Activated CD4-positive, alpha-beta T cell treated with anti-CD3 and anti-CD28 coated beads, Interleukin-2, amount 50 U/mL, for 16 hours (primary cell): ENCODE results near the gene MTMR6.
"Not testable (repeated sequence)": the region's sequence is repeated elsewhere in the genome, so short reads cannot be mapped to it uniquely, and the experiment has no call there.

Source experiments
- DNase-seq: peaks from one replicate; pipeline ENCODE4 v3.0.0-alpha.2; 2020

The MTMR6 gene

DNA sequence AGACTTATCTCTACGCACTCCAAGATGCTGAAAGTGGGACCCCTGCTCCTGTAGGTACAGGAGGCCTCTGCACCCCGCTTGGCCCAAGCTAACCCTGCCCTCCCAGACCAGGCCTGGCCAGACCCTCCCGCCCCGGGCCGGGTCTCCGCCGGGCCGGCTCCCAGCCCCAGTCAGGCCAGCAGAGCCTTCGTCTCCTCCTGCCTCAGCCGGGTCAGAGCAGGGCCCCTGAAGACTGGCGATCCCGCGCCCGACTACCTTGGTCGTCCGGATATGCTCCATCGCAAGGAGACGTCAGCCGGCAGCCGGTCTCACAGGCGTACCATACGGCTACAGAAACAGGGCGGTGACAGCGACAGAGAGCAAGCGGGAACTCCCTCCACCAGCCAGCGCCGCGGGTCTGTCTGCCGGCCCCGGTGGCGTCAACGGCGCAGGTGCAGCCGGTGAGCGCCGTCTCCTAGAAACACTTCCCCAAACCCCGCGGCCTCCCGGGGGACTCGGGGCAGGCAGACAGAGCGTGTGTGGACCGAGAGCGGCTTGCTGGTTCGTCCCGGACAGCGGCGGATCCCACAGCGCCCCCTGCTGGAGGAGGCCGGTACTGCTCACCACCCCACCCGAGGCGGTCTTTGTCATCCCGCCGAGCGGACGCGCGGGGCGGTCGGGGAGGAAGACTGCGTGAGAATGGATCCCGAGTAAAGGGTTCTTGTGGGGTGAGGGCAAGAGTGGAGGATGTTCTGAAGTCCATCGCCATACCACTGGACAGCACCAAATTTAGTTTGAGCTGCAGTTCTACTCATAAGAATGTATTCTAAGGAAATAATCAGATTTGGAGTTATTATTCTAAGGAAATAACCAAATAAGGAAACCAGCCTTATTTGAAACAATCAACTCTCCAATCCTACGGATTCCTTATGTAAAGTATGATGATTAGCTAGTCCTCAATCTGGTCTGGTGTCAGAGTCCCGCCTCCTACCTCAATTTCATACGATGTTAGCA lies at the start of gene MTMR6:
Gene MTMR6, minus strand, starts transcription at position 520 of the 993 bp plus-strand sequence. Its CDS starts 241 bp downstream, at position 279.
- peak; percentile 95 for DNase-seq

DNA sequence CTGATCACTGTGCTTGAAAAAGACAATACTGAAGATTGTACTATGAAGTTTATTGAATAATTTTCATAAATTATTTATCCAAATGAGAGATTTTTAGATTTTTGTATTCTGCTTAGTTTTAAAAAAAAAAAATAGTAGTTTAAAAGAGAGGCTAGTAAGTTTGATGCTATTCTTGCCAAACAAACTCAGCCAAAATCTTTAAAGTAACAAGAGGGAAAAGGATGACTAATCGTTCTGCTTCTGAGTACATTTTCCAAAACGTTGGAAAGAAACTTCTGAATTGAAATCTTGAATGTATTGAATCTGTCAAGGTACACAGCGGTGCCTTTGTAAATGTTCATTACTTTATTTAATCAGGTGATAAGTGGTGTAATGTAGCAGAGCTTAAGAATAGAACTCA lies 48.6 kb upstream of the MTMR6 start:
- no peak for DNase-seq

- no peak for DNase-seq
Measured at GRCh38 chr13:25330541-25330940, 43.3 kb upstream of the MTMR6 start.

GRCh38 chr13:25329706-25330105 lies 42.4 kb upstream of the MTMR6 start:
- no peak for DNase-seq

GRCh38 chr13:25324100-25324499 lies 36.8 kb upstream of the MTMR6 start:
- DNase-seq = no peak

- no peak for DNase-seq
Measured at GRCh38 chr13:25319771-25320170, 32.5 kb upstream of the MTMR6 start.

- DNase-seq = not testable (repeated sequence)
Measured at GRCh38 chr13:25318946-25319345, 31.7 kb upstream of the MTMR6 start.

- DNase-seq = no peak
Measured at GRCh38 chr13:25310891-25311290, 23.6 kb upstream of the MTMR6 start.

GRCh38 chr13:25306671-25307464 lies 19.6 kb upstream of the MTMR6 start:
- DNase-seq = no peak

DNA sequence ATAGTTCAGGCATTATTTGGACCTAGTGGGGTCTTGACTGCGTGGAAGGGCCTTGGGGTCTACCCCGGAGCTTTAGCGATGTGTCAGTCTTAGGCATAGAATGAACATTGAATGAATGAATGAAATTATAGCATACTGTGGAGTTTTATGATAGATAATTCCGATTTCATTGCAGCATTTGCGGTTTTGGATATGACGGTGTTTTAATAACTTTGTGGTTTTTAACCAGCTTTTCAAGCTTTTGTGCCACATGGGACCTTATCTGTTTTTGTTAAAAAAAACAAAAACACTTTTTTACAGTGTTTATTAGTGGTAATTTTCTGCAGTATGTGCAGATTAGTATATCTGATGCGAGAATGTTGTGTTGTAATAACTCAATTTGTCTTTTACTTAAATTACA lies 14.8 kb upstream of the MTMR6 start:
- no peak for DNase-seq

- DNase-seq = peak; percentile 96
Measured at GRCh38 chr13:25301347-25302113, 14.2 kb upstream of the MTMR6 start, which contains the start of gene NUP58. Gene NUP58, plus strand, starts transcription at chr13:25301625. Its CDS starts 149 bp downstream, at chr13:25301774.

DNA sequence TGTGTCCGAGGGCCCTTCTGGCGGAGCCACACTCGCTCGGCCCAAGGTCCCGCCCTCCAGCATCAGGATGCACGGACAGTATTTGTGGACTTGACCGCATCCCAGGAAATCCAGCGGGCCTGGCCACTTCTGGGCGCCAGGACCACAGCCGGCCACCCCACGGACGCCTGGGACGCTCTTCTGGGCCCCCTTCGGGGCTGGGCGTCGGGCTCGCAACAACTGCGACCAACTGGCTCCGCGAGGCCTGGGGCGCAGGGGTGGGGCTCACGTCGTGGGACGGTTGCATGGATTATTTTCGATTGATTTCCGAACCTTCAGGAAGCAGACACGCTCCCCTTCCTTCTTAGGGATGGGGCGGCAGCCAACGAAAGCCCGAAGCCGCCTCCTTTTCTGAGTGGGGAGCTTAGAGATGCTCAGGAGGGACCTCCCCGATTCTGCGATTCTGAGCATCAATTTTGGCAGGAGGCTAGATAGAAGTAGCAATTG lies 13.6 kb upstream of the MTMR6 start:
- DNase-seq = no peak

DNA sequence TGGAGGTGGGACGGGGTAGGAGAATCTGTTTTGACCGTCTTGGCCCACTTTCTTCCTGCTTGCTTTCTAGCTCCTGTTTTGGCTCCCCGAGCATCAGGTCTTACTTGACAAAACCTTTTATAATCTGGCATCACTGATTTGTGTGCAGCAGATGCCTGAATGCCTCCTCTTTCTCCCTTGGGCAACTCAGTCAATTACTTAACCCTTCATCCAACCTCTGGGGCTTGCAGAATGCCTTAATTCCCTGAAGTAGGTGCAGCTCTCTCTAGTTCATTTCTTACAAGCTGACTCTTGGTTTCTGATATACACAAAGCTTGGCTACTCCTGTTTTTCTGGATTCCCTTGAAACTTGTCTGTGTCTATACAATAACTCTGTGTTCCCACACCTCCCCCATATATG lies 8.4 kb upstream of the MTMR6 start:
- DNase-seq = no peak

DNA sequence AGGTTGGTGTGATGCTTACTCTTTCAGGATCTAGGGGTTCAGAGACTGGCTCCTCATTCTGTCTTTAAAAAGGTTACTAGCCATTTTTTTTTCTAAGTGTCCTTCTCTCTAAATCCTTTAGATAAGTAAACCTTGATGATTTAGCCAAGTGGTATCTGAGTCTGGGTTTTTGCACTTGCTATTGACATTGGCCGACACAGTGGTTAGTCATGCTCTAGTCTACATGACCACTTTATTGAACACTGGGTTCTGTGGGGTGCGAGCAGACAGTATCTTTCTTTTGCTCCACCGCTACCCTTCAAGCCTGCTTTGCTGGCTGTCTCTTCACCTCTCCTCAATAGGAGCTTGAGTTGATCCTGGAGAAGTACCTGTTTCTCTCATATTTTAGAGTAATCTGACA lies 7.9 kb upstream of the MTMR6 start:
- no peak for DNase-seq

DNA sequence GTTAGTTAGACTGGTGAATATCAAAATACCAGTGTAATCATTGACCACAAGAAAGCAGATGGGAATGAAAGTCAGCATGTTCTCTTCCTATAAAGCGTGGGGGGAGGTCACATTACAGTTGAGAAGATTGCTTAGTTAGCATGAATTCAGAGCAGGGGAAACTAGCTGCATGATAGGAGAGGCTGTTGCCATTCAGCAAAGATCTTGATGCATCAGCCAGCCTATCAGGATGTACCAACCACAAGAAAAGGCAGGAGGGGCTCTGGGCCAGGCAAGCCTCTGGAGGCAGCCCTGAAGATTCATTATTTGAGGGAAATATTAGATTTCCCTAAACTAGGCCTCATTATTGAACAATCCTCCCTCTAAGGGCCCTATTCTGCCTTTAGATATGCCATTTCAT lies 5.0 kb upstream of the MTMR6 start:
- DNase-seq = no peak

DNA sequence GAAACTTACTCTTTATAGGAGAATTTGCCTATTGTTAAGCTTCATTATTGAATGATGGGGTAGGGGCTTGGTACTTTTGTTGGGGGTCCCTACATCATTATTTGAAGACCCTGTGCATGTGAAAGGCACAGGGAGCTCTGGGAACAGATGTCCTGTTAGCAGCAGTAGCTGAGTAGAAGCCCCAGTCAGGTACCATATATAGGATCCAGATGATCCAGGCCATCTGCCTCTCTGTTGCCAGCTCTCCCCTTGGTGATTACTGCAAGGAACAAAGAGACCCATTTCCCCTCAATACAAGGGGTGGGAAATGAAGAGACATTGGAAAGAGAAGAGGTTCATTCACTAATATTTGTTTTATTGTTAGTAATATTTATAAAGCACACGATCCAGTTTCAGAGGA lies 4.4 kb upstream of the MTMR6 start:
- no peak for DNase-seq

GRCh38 chr13:25288966-25289365 lies 1.7 kb upstream of the MTMR6 start:
- no peak for DNase-seq

GRCh38 chr13:25286308-25286968 lies 850 bp downstream of the MTMR6 start:
- peak; percentile 53 for DNase-seq

DNA sequence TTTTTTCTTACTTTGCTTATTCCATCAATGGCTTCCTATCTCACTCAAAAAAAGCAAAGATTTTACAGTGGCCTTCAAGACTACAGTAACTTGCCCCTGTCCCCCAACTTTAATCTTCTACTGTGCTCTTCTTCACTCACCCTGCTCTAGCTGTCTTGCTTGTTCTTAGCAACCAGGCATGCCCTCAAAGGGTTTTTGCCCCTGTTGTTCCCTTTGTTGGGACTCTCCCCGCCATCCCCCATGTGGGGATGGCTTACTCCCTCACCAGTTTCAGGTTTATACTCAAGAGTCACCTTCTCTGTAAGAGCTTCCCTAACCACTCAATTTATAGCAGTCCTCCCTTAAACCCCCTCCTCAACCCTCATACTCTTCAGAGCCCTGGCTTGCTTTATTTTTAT lies 5.4 kb downstream of the MTMR6 start:
- DNase-seq = peak; percentile 38

GRCh38 chr13:25281193-25281934 lies 5.9 kb downstream of the MTMR6 start:
- DNase-seq = peak; percentile 74

- DNase-seq = no peak
Measured at GRCh38 chr13:25280396-25280795, 6.9 kb downstream of the MTMR6 start.
